Mucosa of descending colon (tissue), 3 donors: Measurements from ENCODE around the gene TECPR2. TPM values are rescaled to one million over a fixed set of nuclear protein-coding genes. Genes with fewer than 3 reads are reported as not detected.

Experiments
- ATAC-seq: fragments of 200-7000 bp; cut with Tn5 transposase; one replicate; pipeline ENCODE4 v1.9.1; 2020; ENCODE audit warnings: mild to moderate bottlenecking, moderate library complexity
- DNase-seq, 3 donors: peaks; one replicate each; pipeline ENCODE4 v3.0.0-alpha.2; 2020
- H3K36me3 ChIP-seq: fragments of 200-600 bp; one replicate; pipeline ENCODE4 v1.8.0; 2021; ENCODE audit warnings: low read depth, mild to moderate bottlenecking
- H3K4me1 ChIP-seq: fragments of 200-600 bp; one replicate; pipeline ENCODE4 v1.8.0; 2021; ENCODE audit warnings: low read depth, mild to moderate bottlenecking
- H3K4me3 ChIP-seq: fragments of 200-600 bp; one replicate; pipeline ENCODE4 v1.8.0; 2021; ENCODE audit warnings: mild to moderate bottlenecking
- H3K9me3 ChIP-seq: fragments of 200-600 bp; one replicate; pipeline ENCODE4 v1.8.0; 2021; ENCODE audit warnings: mild to moderate bottlenecking
- CTCF ChIP-seq: fragments of 200-600 bp; IDR thresholded peaks from one replicate; pipeline ENCODE4 v1.8.0; 2022; ENCODE audit warnings: antibody characterized with exemption, mild to moderate bottlenecking
- intact Hi-C, 2 donors: fragments of 100-400 bp; cut with DNase I in 1 of 2; cut with micrococcal nuclease in 1 of 2; formaldehyde crosslinking; loops; one replicate each; pipeline versions ENCODE4 v1.11.0 to v1.11.1; 2022; cut with DNase I, micrococcal nuclease
- total RNA-seq, 3 donors: library from RNA; stranded (reverse); fragmentation: NEBNext Ultra II Directional in 2 of 3; extraction: Animal tissue kit (Norgen Biotek cat#: 25700) in 2 of 3; gene quantifications; one replicate each; pipeline versions ENCODE4 v1.2.1 to v1.2.4, GENCODE V29; 2021 to 2023
- donor health status: DM: no; HTN: no; CAD: no; lungs with moderate emphysema.
- donor health status: DM: no; HTN: no; CAD: no.
- donor health status: DM: no; HTN: yes; CAD: no.

Gene TECPR2
- total RNA-seq, 3 donors from 2014 or later: 11.2 to 33.5 (median 21.2) TPM

DNA sequence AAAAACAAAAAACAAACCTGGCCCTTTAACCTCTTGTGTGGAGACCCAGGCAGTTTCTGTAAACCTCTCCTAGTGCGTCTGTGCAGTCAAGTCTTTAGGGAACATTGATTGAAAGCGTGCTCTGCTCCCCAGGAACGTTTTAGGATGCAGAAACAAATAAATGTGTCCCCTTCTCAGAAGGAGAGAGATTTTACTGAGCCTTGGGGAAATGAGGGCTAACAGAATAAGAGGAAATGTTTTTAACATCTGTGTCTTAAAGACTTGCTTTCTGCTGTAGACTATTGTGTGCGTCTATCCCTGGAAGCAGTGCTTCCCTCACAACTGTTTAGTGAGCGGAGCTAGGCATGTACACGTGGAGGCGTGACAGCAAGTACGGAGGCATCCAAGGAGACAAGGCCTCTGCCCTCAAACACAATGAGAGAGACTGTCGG is 54.3 kb downstream of the TECPR2 start:
- intact Hi-C loops: no loop called here
- Histone ChIP-seq H3K4me1 (no peaks in the 10 kb centered on the region), H3K9me3 (no peaks in the 10 kb centered on the region), H3K36me3 (no peaks in the 10 kb centered on the region), H3K4me3 (no peak overlapping the region)
- TF ChIP-seq CTCF: no peak
- no peak for DNase-seq
- ATAC-seq: no peak

DNA sequence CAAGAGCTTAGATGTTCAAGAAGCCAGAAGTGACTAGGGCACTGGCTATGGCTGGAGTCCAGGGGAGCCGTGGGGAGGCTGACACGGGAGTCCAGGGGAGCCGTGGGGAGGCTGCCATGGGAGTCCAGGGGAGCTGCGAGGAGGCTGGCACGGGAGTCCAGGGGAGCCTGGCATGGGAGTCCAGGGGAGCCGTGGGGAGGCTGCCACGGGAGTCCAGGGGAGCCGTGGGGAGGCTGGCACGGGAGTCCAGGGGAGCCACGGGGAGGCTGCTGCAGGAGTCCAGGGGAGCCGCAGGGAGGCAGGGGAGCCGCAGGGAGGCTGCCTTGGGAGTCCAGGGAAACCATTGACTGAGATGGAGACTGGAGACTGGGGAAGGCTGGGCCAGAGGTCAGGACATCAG is 54.9 kb downstream of the TECPR2 start:
- Histone ChIP-seq H3K4me3 (no peak overlapping the region), H3K4me1 (no peaks in the 10 kb centered on the region), H3K9me3 (no peaks in the 10 kb centered on the region), H3K36me3 (no peaks in the 10 kb centered on the region)
- no peak for TF ChIP-seq CTCF
- no peak for DNase-seq
- no peak for ATAC-seq
- intact Hi-C loops: no loop called here

- Histone ChIP-seq H3K4me3 (no peak overlapping the region), H3K4me1 (no peaks in the 10 kb centered on the region), H3K9me3 (no peaks in the 10 kb centered on the region), H3K36me3 (no peaks in the 10 kb centered on the region)
- ATAC-seq: no peak
- no peak for TF ChIP-seq CTCF
- intact Hi-C loops: no loop called here
- no peak for DNase-seq
These were observed 55.6 kb downstream of the TECPR2 start for GRCh38 chr14:102418169-102418852.

DNA sequence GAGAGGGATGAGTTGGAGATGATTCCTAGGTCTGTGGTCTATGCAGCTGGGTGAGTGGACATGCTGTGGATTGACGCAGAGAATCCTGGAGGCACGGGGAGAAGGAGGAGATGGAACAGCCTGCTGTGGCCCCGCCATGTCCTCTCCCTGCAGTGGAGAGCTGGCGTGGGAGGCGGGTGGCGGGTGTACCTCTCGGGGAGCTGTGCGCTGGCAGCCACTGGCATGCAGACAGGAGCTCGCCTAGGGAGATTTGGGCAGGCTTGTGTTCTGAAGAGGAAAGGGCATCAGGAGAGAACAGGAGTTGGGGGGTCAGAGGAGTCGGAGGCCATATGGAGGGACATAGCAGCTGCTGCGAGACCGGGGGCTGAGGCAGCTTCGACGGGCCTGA is 56.1 kb downstream of the TECPR2 start:
- Histone ChIP-seq H3K36me3 (no peaks in the 10 kb centered on the region), H3K4me1 (no peaks in the 10 kb centered on the region), H3K9me3 (no peaks in the 10 kb centered on the region), H3K4me3 (no peak overlapping the region)
- DNase-seq (no peak), ATAC-seq (no peak)
- no peak for TF ChIP-seq CTCF
- intact Hi-C loops: no loop called here

- Histone ChIP-seq H3K9me3 (no peaks in the 10 kb centered on the region), H3K36me3 (no peaks in the 10 kb centered on the region), H3K4me1 (no peaks in the 10 kb centered on the region), H3K4me3 (no peak overlapping the region)
- intact Hi-C loops: no loop called here
- ATAC-seq (no peak), DNase-seq (no peak)
- TF ChIP-seq CTCF: no peak
These were observed 56.5 kb downstream of the TECPR2 start for GRCh38 chr14:102419276-102419675.

GRCh38 chr14:102419716-102420115 is 57.0 kb downstream of the TECPR2 start:
- ATAC-seq: no peak
- H3K4me1 ChIP-seq: no peaks in the 10 kb centered on the region
- no peak for DNase-seq
- intact Hi-C loops: no loop called here
- H3K4me3 ChIP-seq: no peak overlapping the region
- TF ChIP-seq CTCF: no peak
- no peaks in the 10 kb centered on the region for H3K36me3 ChIP-seq
- H3K9me3 ChIP-seq: no peaks in the 10 kb centered on the region
